Measurements from ENCODE around the gene SKAP2.

The SKAP2 gene

DNA sequence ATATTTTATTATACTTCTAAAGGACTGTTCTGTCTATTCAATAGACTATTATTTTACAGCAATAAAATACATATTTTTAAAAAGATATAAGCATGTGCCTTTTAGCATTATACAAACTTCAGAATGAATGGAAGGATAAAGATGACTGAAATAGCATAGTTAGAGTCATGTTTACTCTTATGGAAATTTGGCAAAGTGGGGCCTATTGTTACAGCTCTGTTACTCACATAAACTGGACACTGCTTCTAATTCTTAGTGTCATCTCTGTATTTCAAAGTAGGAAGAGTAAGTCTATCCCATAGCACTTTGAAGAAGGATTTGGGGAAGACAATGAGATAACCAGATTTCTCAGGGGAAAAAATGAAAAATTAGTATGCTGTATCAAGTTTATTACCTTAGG lies 168.2 kb downstream of the SKAP2 start:
- no peaks in the 10 kb centered on the region for H3K27me3 ChIP-seq (ENCODE audit: insufficient read depth, low read length, poor library complexity)
- H4K8ac ChIP-seq (ENCODE audit: low read depth, low read length) = no peak overlapping the region
- H3K23ac ChIP-seq (ENCODE audit: low read length) = no peak overlapping the region
- no peak overlapping the region for H3K4ac ChIP-seq (ENCODE audit: low read depth, low read length)
- H2BK5ac ChIP-seq (ENCODE audit: low read length) = no peak overlapping the region
- no peaks in the 10 kb centered on the region for H3K36me3 ChIP-seq (ENCODE audit: control insufficient read depth, insufficient read depth, low read length)
- no peak overlapping the region for H3K4me2 ChIP-seq (ENCODE audit: low read length)
- H3K27ac ChIP-seq (ENCODE audit: low read depth, low read length) = no peak overlapping the region
- peaks cover 2% of the 10 kb centered on the region for H3K4me1 ChIP-seq (ENCODE audit: control insufficient read depth, low read depth, low read length)
- H3K79me1 ChIP-seq (ENCODE audit: low read length) = no peaks in the 10 kb centered on the region
- no peak overlapping the region for H3K56ac ChIP-seq (ENCODE audit: low read length)
- no peak overlapping the region for H2BK15ac ChIP-seq (replicated peaks; ENCODE audit: low read depth)
- no peak for DNase-seq
- no peak overlapping the region for H2AK5ac ChIP-seq (ENCODE audit: low read length)
- H4K5ac ChIP-seq (ENCODE audit: low read length) = no peak overlapping the region
- no peak overlapping the region for H3K18ac ChIP-seq (ENCODE audit: low read length)
- H3K79me2 ChIP-seq (ENCODE audit: control insufficient read depth, insufficient read depth, low read length) = no peaks in the 10 kb centered on the region
- H3K4me3 ChIP-seq (ENCODE audit: low read length) = no peak overlapping the region
- no peak overlapping the region for H2BK120ac ChIP-seq (ENCODE audit: low read depth, low read length)
- no peak overlapping the region for H3K9ac ChIP-seq (ENCODE audit: low read length)

- Histone ChIP-seq H2AK5ac (ENCODE audit: low read length) (no peak overlapping the region), H3K4me1 (ENCODE audit: control insufficient read depth, low read depth, low read length) (peaks cover 2% of the 10 kb centered on the region), H4K8ac (ENCODE audit: low read depth, low read length) (no peak overlapping the region), H3K79me1 (ENCODE audit: low read length) (no peaks in the 10 kb centered on the region), H3K23ac (ENCODE audit: low read length) (no peak overlapping the region), H3K27me3 (ENCODE audit: insufficient read depth, low read length, poor library complexity) (no peaks in the 10 kb centered on the region), H2BK15ac (replicated peaks; ENCODE audit: low read depth) (no peak overlapping the region), H3K18ac (ENCODE audit: low read length) (no peak overlapping the region), H3K56ac (ENCODE audit: low read length) (no peak overlapping the region), H4K5ac (ENCODE audit: low read length) (no peak overlapping the region), H3K79me2 (ENCODE audit: control insufficient read depth, insufficient read depth, low read length) (no peaks in the 10 kb centered on the region), H2BK5ac (ENCODE audit: low read length) (no peak overlapping the region), H3K4me3 (ENCODE audit: low read length) (no peak overlapping the region), H3K4ac (ENCODE audit: low read depth, low read length) (no peak overlapping the region), H3K4me2 (ENCODE audit: low read length) (no peak overlapping the region), H3K36me3 (ENCODE audit: control insufficient read depth, insufficient read depth, low read length) (no peaks in the 10 kb centered on the region), H3K9ac (ENCODE audit: low read length) (no peak overlapping the region), H3K27ac (ENCODE audit: low read depth, low read length) (no peak overlapping the region), H2BK120ac (ENCODE audit: low read depth, low read length) (no peak overlapping the region)
- DNase-seq = no peak
- no CpG with 5 or more reads among the region's 3 CpGs for WGBS (ENCODE audit: extremely low coverage, insufficient coverage, low lambda C conversion rate)
Observed at GRCh38 chr7:26694713-26695112, 169.7 kb downstream of the SKAP2 start.

DNA sequence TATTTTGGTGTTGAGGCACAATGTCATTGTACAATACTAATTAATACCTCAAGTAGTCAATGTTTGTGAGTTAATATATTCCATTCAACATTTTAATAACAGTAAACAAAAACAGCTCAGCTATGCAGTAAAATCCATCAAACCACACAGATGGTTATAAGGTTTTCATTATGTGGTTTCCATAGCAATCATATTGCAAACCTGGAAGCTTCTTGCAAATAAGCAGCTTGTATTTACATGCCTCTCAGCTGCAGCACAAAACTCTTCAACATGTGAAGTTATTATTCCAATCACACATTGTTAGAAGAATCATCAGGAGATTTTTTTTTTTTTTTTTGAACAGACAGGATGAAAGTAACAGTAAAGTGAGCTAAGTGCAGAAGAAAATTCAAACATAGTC lies 170.2 kb downstream of the SKAP2 start:
- Histone ChIP-seq H3K79me2 (ENCODE audit: control insufficient read depth, insufficient read depth, low read length) (no peaks in the 10 kb centered on the region), H2BK15ac (replicated peaks; ENCODE audit: low read depth) (no peak overlapping the region), H2AK5ac (ENCODE audit: low read length) (no peak overlapping the region), H3K27ac (ENCODE audit: low read depth, low read length) (no peak overlapping the region), H2BK120ac (ENCODE audit: low read depth, low read length) (no peak overlapping the region), H3K4me2 (ENCODE audit: low read length) (no peak overlapping the region), H4K8ac (ENCODE audit: low read depth, low read length) (no peak overlapping the region), H2BK5ac (ENCODE audit: low read length) (no peak overlapping the region), H3K18ac (ENCODE audit: low read length) (no peak overlapping the region), H3K4ac (ENCODE audit: low read depth, low read length) (no peak overlapping the region), H4K5ac (ENCODE audit: low read length) (no peak overlapping the region), H3K27me3 (ENCODE audit: insufficient read depth, low read length, poor library complexity) (no peaks in the 10 kb centered on the region), H3K4me3 (ENCODE audit: low read length) (no peak overlapping the region), H3K23ac (ENCODE audit: low read length) (no peak overlapping the region), H3K79me1 (ENCODE audit: low read length) (no peaks in the 10 kb centered on the region), H3K4me1 (ENCODE audit: control insufficient read depth, low read depth, low read length) (peaks cover 2% of the 10 kb centered on the region), H3K9ac (ENCODE audit: low read length) (no peak overlapping the region), H3K56ac (ENCODE audit: low read length) (no peak overlapping the region), H3K36me3 (ENCODE audit: control insufficient read depth, insufficient read depth, low read length) (no peaks in the 10 kb centered on the region)
- no peak for DNase-seq

DNA sequence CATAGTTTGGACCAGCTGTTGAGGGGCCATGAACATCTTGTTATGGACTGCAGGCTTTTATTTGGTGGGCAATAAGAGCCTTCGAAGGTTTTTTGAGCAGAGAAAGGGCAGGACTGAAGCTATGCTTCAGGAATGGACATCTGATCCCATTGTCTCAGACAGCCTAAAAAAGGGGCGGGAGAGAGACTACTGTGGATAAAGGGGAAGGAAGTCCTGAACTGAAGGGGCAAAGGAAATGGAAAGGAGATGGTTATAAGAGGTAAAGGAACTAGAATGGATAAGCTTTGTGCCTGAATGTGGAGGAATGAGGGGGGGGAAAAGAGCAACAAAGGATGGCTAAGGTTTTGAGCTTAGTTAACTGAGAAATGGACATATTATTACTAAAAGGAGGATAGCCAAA lies 172.5 kb downstream of the SKAP2 start:
- Histone ChIP-seq H3K27ac (ENCODE audit: low read depth, low read length) (no peak overlapping the region), H3K4me2 (ENCODE audit: low read length) (no peak overlapping the region)
- DNase-seq = no peak

GRCh38 chr7:26691406-26691805 lies 173.0 kb downstream of the SKAP2 start:
- Histone ChIP-seq H3K27me3 (ENCODE audit: insufficient read depth, low read length, poor library complexity) (no peaks in the 10 kb centered on the region), H3K4me3 (ENCODE audit: low read length) (no peak overlapping the region), H3K9ac (ENCODE audit: low read length) (no peak overlapping the region), H3K23ac (ENCODE audit: low read length) (no peak overlapping the region), H3K79me2 (ENCODE audit: control insufficient read depth, insufficient read depth, low read length) (no peaks in the 10 kb centered on the region), H3K36me3 (ENCODE audit: control insufficient read depth, insufficient read depth, low read length) (no peaks in the 10 kb centered on the region), H3K4me1 (ENCODE audit: control insufficient read depth, low read depth, low read length) (peaks cover 2% of the 10 kb centered on the region), H3K4ac (ENCODE audit: low read depth, low read length) (no peak overlapping the region), H4K5ac (ENCODE audit: low read length) (no peak overlapping the region), H3K79me1 (ENCODE audit: low read length) (no peaks in the 10 kb centered on the region), H3K18ac (ENCODE audit: low read length) (no peak overlapping the region), H4K8ac (ENCODE audit: low read depth, low read length) (no peak overlapping the region), H3K27ac (ENCODE audit: low read depth, low read length) (no peak overlapping the region), H2BK120ac (ENCODE audit: low read depth, low read length) (no peak overlapping the region), H2BK15ac (replicated peaks; ENCODE audit: low read depth) (no peak overlapping the region), H3K4me2 (ENCODE audit: low read length) (no peak overlapping the region), H2BK5ac (ENCODE audit: low read length) (no peak overlapping the region), H2AK5ac (ENCODE audit: low read length) (no peak overlapping the region), H3K56ac (ENCODE audit: low read length) (no peak overlapping the region)
- WGBS (ENCODE audit: extremely low coverage, insufficient coverage, low lambda C conversion rate) = no CpG with 5 or more reads among the region's 2 CpGs
- no peak for DNase-seq

More for the DNA sequence above, 172.5 kb downstream of the SKAP2 start:
- Histone ChIP-seq H3K56ac (ENCODE audit: low read length) (no peak overlapping the region), H3K23ac (ENCODE audit: low read length) (no peak overlapping the region), H4K5ac (ENCODE audit: low read length) (no peak overlapping the region), H3K79me2 (ENCODE audit: control insufficient read depth, insufficient read depth, low read length) (no peaks in the 10 kb centered on the region), H3K27me3 (ENCODE audit: insufficient read depth, low read length, poor library complexity) (no peaks in the 10 kb centered on the region), H3K36me3 (ENCODE audit: control insufficient read depth, insufficient read depth, low read length) (no peaks in the 10 kb centered on the region), H3K79me1 (ENCODE audit: low read length) (no peaks in the 10 kb centered on the region), H3K4me3 (ENCODE audit: low read length) (no peak overlapping the region), H3K4ac (ENCODE audit: low read depth, low read length) (no peak overlapping the region), H3K9ac (ENCODE audit: low read length) (no peak overlapping the region), H4K8ac (ENCODE audit: low read depth, low read length) (no peak overlapping the region), H2AK5ac (ENCODE audit: low read length) (no peak overlapping the region), H2BK120ac (ENCODE audit: low read depth, low read length) (no peak overlapping the region), H2BK5ac (ENCODE audit: low read length) (no peak overlapping the region), H2BK15ac (replicated peaks; ENCODE audit: low read depth) (no peak overlapping the region), H3K18ac (ENCODE audit: low read length) (no peak overlapping the region), H3K4me1 (ENCODE audit: control insufficient read depth, low read depth, low read length) (peaks cover 2% of the 10 kb centered on the region)
- no CpG with 5 or more reads among the region's 2 CpGs for WGBS (ENCODE audit: extremely low coverage, insufficient coverage, low lambda C conversion rate)

GRCh38 chr7:26690135-26690805 lies 174.1 kb downstream of the SKAP2 start:
- Histone ChIP-seq H2BK5ac (ENCODE audit: low read length) (no peak overlapping the region), H3K23ac (ENCODE audit: low read length) (no peak overlapping the region), H3K4ac (ENCODE audit: low read depth, low read length) (no peak overlapping the region), H3K4me3 (ENCODE audit: low read length) (no peak overlapping the region), H3K27me3 (ENCODE audit: insufficient read depth, low read length, poor library complexity) (no peaks in the 10 kb centered on the region), H3K56ac (ENCODE audit: low read length) (no peak overlapping the region), H4K8ac (ENCODE audit: low read depth, low read length) (no peak overlapping the region), H2BK120ac (ENCODE audit: low read depth, low read length) (no peak overlapping the region), H3K36me3 (ENCODE audit: control insufficient read depth, insufficient read depth, low read length) (no peaks in the 10 kb centered on the region), H3K79me2 (ENCODE audit: control insufficient read depth, insufficient read depth, low read length) (no peaks in the 10 kb centered on the region), H4K5ac (ENCODE audit: low read length) (no peak overlapping the region), H2BK15ac (replicated peaks; ENCODE audit: low read depth) (no peak overlapping the region), H3K79me1 (ENCODE audit: low read length) (no peaks in the 10 kb centered on the region), H2AK5ac (ENCODE audit: low read length) (no peak overlapping the region), H3K18ac (ENCODE audit: low read length) (no peak overlapping the region), H3K27ac (ENCODE audit: low read depth, low read length) (no peak overlapping the region), H3K4me1 (ENCODE audit: control insufficient read depth, low read depth, low read length) (peaks cover 2% of the 10 kb centered on the region), H3K4me2 (ENCODE audit: low read length) (no peak overlapping the region), H3K9ac (ENCODE audit: low read length) (no peak overlapping the region)
- no CpG with 5 or more reads among the region's 2 CpGs for WGBS (ENCODE audit: extremely low coverage, insufficient coverage, low lambda C conversion rate)
- DNase-seq = no peak

Measured in mesendoderm (in vitro differentiated cells).